ENCODE results near the gene LRMDA.

The LRMDA gene

DNA sequence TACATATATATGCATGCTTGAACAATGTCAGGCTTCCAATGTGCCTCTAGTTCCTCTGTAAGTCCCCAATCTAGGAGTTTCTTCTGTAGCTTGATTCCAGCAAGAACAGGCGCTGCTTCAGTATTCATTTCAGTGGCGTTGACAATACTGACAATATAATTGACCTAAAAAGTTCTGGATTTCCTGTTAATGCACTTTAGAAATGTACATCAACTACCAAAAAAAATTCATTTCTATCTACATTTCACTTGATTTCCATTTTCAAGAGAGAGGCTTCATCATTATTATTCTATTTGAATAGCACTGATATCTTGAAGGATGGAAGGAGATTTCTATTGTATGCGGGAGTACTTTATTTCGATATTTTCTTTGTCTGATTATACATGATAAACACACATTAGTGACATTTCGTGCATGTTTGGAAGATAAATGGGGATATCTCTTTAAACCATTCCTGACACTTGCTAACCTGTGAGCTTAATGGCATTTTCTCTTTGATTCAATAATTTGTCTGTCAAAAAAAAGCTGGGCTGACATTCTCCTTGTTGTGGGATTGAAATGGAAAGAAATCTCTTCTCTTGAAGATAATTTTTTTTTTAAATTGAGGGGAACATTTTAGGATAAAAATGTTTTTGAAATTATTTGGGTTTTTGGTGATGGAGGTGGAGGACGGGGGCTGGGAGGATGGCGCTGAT is 568.2 kb downstream of the LRMDA start:
- no peak for DNase-seq (ENCODE audit: low read depth)

DNA sequence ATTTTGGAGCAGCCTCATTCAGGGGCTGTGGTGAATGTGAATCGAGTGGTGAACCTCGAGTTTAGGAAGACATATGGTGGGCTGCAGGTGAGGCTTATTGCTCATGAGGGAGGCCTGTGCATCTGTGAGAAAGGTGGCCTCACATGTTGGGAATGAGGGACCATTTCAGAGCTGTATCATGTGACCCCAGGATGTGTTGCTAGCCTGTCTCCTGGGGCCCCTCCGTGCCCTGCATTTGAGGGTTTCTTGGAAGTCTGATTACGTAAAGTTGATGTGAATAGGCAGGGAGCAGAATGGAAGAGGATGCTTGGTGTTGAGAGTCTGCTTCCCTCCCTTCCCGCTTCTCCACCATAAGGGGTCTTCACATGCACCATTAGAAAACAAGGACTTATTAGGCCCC is 569.1 kb downstream of the LRMDA start:
- no peak for DNase-seq (ENCODE audit: low read depth)

DNA sequence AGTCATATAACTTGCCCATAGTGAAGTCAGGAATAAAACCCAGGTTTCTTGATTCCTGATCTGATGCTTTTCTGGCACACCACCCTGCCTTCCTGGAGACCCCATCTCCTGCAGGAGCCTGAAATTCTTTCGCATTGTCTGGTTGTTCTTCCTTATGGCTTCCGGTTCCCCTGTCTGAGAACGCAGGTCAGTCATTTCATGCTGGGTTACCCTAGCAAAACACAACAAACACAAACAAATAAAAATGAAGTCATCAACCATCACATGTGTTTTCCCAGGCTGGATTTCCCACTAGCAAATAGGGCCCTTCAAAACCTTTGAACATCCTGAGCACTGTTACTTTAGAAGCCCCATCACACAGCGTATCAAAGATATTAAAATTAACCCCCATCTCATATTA is 569.6 kb downstream of the LRMDA start:
- DNase-seq (ENCODE audit: low read depth), result no peak

DNA sequence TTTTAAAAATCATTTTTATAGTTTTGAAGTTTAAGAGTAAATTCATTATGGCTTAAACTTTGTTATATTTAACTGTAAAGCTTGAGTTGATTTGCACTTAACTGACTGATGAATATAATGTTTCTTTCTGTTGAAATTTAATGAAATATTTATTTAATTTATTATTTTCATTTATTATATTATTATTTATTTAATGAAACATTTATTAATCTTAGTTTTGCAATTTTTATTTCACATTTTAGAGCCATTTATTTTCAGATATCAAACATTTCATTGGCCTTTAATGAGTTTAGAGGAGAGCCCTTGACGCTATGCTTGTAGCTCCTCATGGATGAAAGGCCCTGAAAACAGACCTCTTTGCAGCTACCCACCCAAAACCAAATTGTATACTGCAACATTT is 570.0 kb downstream of the LRMDA start:
- DNase-seq (ENCODE audit: low read depth), result no peak

DNA sequence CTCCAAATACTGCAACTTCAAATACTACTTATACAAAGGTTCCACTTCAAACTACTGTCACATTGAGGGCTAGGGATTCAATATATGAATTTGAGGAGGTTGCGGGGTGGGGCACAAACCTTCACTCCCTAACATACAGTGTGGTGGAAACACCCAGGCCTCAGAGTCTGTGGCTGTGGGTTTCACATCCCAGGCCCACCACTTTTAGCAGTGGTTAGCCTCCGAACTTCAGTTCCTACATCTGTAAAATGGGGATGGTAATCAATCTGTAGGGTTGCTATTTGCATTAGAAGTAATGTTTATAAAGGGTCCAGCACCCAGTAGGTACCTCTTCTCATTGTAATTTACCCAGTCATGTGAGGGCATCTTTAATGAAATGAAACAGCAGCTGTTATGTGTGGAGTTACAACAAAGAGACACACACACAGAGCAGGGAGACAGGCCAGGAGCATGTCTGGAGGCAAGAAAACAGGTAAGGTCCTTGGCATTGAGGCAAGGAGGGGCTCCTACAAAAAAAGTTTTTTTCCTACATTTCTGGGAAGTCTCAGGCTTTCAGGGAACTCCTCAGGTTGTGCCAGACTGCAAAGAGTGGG is 570.9 kb downstream of the LRMDA start:
- DNase-seq (ENCODE audit: low read depth), result no peak

DNA sequence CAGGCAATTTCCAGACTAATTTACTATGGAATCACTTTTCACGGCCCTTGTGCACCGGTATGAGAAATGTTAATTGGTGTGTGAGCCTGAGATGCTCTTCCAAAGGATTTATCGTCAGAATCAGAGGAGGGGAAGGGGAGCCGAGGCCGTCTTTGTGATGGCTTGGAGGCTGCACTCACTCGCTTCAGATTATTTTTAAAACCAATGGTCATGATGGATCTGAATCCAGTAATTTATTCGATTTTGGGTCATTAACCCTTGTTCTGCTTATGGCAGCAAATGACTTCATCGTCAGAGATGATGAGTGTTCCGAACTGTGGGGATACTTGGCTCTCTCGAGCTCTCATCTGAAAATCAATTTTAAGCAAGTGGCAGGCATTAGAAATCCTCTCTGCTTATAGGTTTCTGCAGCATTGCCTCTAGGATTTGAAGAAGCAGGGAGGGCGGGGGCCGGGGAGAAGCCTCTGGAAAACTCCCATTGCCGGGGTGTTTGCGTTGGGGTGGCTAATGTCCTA is 576.3 kb downstream of the LRMDA start:
- no peak for DNase-seq (ENCODE audit: low read depth)

DNA sequence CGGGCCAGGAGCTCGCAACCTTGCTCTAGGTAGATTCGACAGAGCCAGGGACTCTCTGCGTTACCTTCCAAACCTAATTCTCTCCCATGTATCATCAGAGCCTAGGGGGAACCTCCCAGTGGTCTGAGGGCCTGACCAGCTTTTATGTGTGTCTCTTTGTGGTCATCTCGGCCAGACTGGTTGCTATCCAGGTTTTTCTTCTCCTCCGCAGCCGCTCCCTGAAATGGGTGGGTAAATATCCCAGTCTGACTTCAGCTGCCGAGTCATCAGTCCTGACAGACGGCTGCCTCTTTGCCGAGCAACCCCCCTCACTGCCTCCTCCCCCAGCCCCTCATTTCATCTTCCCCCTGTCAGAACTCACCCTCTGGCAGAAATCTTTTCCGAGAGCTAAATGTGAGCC is 578.1 kb downstream of the LRMDA start:
- no peak for DNase-seq (ENCODE audit: low read depth)

DNA sequence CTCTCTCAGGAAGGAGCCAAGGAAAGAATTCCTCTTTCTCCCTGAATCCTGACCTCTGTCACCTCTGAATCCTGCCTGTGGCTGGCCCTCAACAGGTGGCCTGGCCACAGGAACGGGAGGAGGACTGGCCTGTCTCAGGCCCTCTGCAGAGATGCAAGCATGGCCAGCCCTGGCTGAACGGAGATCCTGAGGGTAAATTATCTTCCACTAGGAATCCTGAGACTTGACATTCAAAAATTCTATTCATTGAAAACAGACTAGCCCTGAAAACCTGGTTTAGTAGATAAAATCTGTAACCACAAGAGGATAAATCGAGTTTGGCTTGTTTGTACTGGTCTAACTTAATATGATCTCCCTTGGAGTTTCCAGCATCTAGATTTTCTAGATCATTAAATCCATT is 579.3 kb downstream of the LRMDA start:
- no peak for DNase-seq (ENCODE audit: low read depth)

DNA sequence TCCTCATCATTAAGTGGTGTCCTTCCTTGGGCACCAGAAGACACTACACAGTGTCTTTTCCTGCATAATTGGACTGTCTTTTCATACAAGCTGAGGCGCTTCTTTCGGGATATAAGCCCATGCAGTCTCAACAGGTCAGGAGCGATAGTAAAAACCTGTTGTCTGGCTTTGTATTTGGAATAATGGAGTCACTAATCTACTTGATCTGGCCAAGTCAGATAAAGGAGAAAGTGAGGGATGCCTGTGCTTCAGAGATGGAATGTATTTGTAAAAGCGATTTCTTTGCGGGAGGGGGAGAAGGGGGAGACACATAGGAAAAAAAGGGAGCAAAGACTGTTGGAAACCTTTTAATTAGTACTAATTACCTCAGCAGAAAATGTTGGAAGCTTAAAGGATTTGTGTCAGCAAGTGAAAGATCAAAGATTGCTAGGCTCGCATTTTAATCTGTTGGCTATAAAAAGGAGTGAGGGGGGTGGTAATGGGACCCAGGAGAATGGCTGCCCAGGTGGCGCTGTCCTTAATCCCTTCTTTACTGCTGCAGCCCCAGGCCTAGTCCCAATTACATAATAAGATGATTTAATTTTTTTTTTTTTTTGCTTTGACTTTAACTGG is 581.4 kb downstream of the LRMDA start:
- DNase-seq (ENCODE audit: low read depth), result no peak

DNA sequence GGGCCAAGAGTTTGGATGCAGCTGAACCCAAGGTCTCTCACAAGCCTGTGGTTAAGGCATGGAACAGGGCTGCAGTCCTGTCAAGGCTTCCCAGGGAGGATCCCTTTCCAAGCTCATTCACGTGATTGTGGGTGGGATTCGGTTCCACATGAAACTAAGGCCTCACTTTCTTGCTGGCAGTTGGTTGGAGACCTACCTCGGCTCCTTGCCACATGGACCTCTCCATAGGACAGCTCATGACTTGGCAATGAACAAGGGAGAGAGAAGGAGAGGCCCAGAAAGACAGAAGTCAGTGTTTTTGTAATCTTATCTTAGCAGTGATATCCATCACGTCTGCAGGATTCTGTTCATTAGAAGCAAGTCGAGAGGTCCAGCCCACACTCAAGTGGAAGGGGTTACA is 583.8 kb downstream of the LRMDA start:
- DNase-seq (ENCODE audit: low read depth), result no peak

DNA sequence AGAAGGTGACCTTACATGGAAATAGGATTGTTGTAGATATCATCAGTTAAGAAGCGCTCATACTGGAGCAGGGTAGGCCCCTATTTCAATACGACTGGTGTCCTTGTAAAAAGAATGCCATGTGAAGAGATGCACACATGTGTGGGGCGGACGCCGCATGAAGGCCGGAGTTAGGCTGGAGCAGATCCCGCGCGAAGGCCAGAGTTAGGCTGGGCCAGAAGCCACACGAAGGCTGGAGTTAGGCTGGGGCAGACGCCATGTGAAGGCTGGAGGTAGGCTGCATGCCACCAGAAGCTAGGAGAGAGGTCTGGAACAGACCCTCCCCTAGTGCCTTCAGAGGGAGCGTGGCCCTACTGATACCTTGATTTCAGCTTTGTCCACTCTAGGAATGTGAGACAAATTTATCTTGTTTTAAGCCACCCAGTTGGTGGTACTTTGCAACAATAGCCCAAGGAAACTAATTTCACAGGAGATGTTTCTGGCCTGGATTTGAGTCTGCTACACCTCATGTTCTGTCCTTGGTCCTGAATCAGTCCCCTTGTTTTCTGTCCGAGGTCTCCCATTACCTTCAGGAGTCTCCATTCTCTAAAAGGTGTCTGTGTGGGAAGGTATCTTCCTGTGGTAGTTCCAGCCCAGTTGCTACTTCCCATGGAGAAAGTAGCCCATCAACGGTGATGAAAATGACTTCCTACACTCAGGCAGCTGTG is 585.8 kb downstream of the LRMDA start:
- DNase-seq (ENCODE audit: low read depth), result no peak

DNA sequence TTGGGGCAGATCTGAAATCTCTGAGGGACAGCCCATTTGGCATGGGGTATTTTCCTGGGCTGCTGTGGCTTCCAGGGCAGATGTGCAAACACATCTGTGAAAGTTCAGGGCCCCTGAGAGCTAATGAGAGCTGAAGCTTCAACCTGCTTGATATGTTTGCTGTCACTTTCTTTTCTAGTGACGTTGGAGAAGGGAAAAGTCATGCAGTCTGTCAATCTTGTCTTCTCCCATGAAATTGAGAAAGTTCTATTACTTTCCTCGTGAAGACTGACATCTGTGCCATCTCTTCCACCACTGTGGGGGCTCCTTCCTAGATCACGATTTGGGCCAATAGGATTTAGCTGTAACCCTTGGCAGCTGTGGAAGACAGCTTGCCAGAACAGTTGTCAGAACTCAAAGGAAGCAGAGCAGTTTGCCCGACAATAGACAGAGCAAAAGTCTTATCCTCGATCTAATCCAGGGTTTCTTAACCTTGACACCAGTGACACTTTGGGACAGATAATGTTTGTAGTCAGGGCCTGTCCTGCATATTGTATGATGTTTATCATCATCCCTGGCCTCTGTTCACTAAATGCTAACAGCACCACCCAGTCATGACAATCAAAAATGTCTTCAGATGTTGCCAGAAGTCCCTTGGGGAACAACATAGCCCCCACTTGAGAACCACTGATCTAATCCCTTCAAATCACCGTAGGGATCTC is 586.5 kb downstream of the LRMDA start:
- DNase-seq (ENCODE audit: low read depth), result no peak

DNA sequence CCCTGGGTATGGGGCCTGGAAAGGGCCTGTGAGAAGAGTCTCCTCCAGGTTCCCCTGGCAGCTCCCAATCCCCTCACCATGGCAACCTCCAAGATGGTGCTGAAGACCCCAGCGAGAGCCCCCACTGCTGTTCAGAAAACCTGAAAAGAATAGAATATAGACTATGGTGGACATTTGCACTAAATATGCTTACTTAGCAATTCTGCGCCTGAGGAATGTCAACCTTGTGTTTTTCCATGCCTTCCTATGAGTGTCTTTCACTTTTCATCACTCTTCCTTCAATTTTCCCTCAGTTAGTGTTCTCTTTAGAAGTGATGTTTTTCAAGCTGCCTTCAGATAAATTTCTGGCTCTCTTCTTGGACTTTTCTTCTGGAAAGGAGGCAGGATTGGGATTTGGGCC is 589.2 kb downstream of the LRMDA start:
- DNase-seq (ENCODE audit: low read depth), result no peak

DNA sequence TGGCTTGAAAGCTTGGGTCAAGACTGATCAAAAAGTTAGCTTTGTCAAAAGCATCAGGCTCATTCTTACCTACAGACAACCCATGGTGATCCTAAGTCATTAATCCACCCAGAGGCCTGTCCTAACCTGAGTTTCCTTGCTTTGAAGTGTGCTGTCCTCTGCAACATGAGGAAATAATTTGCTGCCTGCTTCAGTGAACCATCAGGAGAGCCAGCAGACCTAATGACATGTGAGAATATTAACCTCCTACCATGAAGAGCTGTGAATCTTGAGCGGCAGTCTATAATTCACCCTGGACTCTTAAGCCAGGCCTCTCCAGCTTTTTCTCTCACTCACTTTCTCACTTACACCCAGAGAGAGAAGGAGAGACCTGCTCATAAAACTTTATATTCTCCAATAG is 590.0 kb downstream of the LRMDA start:
- no peak for DNase-seq (ENCODE audit: low read depth)

DNA sequence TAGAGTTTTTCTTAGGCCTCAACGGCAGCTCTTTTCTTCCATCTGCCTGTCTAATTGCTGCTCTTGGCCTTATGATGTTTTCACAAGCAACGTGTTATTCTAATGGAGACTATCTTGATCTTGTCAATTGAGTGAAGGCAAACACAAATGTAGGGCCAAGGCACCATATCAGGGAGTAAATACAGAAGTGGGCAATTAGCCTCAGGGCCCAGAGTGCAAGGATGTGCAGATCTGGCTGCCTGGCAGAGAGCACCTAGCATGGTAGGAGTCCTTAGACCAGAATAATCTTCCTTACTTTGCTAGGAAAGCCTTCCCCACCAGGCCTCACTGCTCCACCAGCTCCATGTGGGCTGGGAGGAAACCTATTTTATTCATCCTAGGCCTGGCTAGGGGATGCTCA is 590.9 kb downstream of the LRMDA start:
- no peak for DNase-seq (ENCODE audit: low read depth)

DNA sequence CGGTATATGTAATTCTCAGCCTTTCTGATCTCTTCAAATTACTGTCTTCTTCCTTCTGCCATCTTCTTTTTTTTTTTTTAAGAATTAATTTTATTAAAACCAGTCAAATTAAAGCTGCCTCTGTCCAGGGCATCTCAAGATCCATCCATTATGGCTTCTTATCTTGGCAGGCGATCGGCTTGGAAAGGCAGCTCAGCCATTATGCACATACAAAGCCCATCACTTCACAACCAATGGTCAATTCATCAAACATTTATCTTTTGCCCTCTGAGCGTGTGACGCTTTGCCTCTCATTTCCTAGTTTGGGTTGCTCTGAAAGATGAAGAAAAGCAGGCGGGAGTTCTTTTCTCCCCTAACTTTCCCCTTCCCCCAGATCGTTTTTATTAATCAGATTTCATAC is 591.6 kb downstream of the LRMDA start:
- no peak for DNase-seq (ENCODE audit: low read depth)

DNA sequence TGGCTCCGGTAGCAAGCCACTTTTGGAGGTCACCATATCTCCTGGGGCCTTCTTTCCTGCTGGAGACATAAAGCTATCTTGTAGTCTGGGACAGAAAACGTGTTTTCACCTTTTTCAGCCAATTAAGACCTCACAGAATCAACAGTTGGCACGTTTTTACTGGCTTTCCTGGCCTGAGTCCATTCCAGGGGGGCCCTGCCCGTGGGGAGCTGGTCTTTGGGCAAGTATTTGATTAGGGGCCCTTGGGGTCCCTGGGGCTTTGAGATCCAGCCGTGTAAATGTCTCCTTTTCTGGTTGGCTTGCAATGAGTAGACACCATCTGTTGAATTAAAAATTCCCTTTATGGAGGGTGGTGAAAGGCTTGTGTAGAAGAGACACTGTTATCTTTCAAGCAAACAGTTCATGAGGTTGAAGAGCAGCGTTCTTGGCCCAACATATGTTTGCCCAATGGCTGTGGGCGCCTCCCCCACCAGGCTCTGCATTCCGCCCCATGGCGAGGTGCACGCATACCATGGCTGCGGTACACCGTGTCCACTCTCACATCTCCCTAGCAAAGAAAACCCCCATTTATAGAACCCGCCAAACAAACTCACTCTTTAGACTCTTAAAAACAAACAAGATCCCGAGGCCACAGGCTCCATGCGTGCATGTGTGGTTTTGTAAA is 593.2 kb downstream of the LRMDA start:
- no peak for DNase-seq (ENCODE audit: low read depth)

DNA sequence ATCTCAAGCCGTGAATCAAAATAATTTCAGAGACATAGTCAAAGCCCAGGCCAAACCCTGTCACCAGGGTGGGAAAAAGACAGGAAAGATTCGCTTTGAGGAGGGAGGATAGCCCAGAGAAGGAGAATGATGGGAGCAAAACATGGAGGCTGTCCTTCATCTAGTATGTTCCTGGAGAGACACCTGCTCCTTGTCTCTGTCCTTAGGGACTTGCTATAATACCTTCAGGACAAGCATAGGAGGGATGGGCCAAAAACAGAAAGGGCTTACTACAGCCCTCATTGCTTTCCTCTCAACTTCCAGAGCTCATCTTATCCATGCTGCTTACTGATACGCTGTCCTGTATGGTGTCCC is 593.7 kb downstream of the LRMDA start:
- DNase-seq (ENCODE audit: low read depth), result no peak

DNA sequence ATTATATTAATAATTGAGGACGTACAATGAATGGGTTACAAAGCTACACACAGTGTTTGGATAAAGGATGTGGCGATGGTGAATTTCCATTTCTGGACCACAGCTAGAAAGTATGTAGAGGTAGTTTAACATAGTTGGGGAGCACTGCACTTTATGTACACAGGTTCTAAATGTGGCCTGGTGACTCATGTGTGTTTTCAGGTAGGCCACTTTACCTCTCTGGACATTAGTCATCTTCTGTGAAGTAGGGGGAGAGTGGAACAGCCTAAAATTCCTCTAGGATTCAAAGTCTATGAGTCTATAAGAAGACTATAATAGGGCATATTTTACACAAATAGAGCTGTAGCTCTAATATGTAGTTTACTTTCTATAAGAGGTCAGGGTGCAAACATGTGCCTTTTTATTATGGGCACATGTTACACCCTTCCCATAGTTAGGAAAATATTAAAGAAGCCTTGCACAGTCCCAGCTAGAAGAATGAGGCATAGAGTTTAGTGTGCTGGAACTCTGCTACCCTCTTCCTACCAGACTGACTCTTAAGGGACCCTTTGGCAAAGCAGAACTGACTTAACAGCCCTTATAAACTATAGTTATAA is 594.9 kb downstream of the LRMDA start:
- DNase-seq (ENCODE audit: low read depth), result no peak

DNA sequence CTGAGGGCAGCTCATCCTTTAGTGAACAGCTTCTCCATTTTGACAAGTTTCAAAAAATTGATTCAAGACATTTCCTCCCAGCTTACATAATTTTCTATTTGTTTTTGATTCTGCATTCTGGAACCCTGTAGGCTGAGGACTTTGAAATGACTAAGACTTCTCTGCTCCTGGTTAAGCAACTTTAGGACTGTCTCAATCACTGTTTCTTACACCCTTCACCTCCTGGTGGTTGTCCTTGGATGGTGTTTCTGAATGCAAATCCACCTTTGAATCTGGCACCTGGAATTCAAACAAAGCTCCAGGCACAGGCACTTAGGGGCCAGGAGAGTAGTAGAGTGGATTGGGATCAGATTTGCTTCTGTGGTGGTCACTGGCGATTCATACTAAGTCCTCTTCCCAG is 595.5 kb downstream of the LRMDA start:
- DNase-seq (ENCODE audit: low read depth), result no peak

DNA sequence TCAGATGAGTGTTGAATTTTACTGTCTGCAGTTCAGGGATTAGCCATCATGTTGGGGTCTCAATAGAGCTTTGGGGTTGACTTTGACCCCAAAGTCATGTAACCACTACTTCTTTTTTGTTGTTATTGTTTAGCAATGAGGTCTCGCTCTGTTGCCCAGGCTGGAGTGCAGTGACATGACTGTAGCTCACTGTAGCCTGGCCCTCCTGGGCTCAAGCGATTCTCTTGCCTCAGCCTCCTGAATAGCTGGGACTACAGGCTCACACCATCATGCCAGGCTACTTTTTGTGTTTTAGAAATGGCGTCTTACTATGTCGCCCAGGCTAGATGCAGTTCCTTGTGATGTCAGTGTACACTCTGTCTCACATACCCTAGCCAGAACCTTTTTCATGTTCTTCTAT is 598.4 kb downstream of the LRMDA start:
- no peak for DNase-seq (ENCODE audit: low read depth)

DNA sequence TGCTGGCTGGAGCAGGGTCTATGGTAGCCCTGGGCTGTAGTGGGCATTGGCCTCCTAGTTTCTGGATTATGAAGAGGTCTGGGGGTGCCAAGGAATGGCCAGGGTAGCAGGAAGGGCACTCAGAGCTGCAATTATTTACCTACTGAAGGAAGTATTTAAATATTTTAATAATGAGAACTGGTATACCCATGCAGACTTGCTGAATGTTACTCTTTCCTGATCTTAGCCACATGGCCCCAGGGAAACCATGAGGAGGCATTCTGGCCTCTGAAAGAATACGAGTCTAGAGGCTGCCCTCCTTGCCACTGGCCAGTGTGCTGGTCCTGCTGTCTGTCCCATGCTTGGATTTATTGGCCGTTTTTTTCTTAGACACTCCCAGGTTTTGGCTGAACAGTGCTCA is 599.7 kb downstream of the LRMDA start:
- no peak for DNase-seq (ENCODE audit: low read depth)
